ENCODE measurements around the gene PCBD1.

Gene PCBD1

DNA sequence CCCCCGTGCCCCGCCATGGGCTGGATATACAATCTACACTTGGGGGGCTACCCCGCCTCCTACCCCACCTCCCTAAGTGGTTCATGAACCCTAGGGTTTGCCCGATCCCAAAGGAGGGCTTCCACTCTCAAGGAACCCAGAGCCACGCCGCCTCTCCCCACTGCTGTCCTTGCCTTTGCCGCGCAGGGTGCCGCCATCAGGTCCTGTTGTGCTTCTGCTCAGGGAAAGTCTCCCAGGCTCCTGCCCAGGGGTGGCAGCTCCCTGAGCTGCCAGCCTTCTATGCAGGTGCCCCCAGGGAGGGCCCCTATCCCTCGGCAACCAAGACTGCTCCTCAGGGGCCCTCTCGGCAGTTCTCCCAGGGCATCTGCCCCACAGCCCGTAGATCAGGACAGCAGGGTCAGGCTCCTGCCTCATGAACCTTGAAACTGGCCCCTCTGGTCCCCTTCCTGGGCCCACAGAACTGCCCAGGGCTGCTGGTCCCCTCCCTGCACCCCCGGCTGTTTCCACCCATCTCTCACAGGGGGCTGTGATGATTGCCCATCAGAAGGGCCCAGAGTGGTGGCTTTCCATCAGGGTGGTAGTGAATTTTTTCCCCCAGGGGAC lies 13.0 kb upstream of the PCBD1 start:
- DNase-seq, result no peak

DNA sequence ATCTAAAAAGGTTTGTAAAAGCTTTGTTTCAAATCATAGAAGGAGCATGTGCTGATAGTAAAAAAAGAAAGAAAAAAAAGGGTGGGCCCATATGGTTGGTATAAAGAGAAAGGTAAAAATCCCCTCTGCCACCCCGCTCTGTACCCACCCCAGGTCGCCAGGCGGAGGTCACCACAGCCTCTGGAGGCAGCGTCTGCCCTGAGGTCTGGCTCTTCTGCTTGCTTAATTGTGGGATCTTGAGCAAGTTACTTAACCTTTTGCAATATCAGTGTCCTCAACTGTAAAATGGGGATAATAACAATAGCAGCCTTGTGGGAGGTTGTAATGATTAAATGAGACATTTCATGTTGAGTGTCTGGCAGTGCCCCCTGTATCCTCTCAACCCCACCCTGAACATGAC lies 10.7 kb upstream of the PCBD1 start:
- DNase-seq, result no peak

DNA sequence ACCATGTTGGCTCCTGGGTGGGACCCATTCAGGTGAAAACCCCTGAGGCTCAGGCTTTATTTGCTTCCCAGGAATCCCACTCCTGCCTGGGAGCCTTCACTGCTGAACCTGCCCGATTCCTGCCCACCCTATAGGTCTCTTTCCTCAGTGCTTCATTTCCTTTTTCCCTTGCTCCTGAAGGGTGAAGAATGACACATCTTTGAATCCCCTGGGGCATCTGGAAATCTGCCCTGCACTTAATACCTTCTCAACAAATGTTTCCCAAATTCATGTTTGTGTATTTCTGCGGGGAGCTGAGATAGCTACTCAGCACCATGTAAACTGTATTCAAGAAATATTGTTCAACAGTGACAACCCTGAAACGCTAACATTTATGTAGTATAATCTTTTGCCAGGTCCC lies 10.3 kb upstream of the PCBD1 start:
- DNase-seq, result no peak

DNA sequence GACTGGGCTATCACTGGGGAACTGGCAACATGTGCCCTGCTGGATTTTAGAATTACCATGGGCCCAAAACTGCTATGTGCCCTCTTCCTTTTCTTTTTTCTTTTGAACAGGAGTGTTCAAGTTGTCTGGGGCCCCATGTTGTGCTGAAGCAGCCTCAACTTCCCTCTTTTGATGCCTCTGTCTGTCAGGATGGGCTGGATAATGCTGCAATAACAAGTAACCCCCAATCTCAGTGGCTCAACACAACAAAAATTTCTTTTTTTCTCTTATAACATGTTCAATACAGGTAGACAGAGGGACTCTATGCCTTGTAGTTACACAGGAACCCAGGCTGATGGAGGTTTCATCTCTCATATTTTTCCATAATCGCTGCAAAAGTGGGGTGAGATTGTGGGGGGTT lies 8.2 kb upstream of the PCBD1 start:
- no peak for DNase-seq

DNA sequence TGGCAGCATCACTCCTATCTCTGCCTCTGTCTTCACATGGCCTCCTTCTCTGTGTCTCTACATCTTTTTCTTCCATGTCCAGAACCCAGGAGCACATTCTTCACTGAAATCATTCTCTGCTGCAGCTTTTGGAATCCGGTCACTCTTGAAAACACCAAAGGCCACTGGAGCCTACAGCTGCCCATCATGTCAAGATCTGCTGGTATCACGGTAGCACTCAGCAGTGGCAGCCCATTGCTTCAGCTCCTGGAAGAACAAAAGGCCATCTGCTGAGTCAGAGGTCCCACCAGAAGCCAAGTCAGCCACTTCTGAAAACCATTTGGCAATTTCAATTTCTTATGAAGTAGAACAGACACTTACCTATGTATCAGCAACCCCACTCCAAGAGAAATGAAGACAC lies 6.1 kb upstream of the PCBD1 start:
- DNase-seq, result no peak

DNA sequence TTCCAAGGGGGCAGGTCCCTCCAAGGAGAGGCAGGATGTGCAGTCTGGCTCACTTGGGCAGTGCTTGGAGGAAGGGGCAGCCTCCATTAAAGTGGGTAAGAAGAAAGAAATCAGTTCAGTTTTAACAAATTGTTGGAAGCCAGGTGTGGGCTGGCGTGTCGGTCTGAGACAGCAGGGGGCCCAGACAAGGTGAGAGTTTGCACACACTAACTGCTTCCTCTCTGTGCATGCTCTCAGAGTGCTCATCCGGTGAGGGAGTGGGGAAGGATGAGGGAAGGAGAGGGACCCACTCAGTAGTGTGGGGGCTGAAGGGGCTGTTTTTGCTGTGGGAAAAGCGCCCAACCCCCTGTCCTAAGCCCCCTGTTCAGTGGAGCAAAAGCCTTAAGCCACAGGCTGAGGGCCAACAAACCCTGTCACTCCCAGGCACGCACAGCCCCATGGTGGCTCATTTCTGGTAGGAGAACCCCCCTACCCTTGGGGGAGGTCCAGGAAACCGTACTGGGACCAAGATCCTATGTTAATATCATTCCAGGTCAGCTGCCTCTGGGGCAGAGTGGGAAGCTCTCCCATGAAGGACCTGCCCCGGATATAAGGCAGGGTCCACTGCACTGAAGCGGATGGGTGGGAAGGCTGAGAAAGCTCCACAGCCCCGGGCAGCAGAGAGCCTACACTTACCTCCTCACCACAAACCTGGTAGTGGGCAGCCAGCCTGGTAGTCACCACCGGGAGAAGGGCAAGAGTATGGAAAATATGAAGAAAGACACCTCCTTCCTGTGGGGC lies 5.1 kb upstream of the PCBD1 start:
- no peak for DNase-seq

DNA sequence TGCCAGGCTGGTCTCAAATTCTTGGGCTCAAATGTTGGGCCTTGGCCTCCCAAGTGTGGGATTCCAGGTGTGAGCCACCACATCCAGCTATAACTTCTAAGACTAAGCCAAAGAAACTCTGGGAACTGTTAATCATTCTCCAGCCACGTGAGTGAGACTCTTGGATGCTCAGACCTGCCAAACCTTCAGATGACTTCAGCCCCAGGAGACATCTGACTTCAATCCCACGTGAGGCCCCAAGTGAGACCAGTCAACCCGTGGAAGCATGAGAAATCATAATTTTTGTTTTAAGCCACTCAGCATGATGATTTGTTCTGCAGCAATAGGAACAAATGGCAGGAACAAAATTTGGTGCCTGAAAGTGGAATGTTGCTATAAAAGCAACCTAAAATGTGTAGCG lies 4.3 kb upstream of the PCBD1 start:
- DNase-seq, result no peak

DNA sequence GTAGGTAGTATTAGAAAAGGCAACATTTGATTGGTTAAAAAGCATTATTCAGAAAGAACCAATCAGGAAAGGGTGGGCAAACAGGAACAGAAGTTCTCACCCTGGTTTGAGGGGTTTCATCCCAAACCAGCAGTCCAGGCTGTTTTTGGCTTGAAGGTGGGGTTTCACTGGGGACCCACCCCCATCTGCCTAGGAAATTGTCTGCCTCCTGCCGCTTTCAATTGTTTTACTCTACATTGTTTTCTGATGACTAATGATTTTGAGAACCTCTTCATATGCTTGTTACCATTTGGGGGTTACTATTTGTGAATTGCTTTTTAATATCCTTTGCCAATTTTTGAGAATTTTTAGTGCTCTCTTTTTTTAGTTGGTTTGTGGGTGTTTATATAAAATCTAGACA lies 3.3 kb upstream of the PCBD1 start:
- no peak for DNase-seq

DNA sequence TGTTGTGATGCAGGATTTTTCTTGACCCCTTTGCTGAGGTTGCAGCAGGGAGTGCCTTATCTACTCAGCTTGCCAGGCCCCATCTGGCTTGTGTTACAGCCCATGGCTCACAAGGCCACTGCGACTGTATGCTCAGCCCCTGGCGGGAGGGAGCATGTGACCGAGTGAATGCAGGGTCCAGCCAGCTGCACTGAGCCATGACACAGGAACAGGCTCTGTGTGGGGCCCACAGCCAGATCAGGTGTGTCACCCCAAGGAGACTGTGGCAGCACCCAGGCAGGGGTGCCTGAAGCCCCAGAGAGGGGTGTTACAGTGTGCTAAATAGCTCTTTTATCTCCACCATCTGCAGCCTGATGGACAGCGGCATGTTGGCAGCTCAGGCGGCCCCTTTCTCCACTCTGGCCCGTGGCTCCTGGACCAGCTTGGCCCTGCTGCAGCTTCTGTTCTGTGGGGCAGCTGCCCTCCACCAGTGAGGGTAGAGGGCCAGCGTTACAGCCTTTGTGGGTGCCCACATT lies 2.6 kb upstream of the PCBD1 start:
- no peak for DNase-seq

DNA sequence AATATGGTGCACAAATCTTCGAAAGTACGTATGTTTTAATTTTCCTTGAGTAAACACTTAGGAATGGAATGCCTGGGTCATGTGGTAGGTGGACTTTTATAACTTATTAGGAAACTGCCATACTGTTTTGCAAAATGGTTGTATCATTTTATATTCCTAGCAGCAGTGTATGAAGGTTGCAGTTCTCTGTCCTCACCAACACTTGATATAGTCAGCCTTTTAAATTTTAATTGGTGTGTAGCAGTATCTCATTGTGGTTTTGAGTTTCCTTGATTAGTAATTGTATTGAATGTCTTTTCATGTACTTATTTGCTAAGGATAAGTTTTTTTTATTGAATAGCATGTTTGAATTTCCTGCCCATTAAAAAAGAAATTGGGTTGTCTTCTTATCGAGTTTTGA lies 926 bp upstream of the PCBD1 start:
- no peak for DNase-seq

DNA sequence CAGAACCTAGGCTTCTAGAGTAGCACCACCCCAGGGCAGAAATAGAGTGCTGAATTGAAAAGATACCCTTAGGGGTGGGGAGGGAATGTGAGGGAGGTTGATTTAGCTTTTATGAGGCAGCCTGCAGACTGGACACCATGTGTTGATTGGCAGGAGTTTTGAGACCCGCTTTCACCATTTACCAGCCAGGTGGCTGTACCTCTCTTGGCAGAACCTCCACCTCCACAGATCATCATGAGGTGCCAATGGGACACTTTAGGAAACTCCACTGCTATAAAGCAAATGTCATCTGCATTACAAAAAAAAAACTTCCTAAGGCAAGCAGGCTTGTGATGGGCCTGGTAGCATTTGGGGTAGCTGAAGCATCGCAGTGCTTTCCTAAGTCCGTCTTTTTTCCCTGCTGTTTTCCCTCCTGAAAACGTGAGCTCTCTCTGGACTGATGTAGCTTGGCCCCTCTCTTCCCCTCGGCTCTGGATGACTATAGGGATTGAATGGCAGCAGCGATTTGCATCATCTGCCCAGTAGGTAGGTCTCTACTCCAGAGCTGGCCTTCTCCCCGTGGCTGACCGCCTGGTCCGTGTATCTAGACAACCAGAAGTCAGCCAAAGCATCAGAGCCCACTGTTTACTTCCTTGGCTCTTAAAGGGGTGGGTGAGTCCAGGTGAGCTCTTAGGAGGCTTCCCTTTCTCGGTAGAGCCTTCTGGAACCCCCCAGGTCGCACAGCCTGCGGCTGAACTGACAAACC lies 1.3 kb downstream of the PCBD1 start:
- no peak for DNase-seq

DNA sequence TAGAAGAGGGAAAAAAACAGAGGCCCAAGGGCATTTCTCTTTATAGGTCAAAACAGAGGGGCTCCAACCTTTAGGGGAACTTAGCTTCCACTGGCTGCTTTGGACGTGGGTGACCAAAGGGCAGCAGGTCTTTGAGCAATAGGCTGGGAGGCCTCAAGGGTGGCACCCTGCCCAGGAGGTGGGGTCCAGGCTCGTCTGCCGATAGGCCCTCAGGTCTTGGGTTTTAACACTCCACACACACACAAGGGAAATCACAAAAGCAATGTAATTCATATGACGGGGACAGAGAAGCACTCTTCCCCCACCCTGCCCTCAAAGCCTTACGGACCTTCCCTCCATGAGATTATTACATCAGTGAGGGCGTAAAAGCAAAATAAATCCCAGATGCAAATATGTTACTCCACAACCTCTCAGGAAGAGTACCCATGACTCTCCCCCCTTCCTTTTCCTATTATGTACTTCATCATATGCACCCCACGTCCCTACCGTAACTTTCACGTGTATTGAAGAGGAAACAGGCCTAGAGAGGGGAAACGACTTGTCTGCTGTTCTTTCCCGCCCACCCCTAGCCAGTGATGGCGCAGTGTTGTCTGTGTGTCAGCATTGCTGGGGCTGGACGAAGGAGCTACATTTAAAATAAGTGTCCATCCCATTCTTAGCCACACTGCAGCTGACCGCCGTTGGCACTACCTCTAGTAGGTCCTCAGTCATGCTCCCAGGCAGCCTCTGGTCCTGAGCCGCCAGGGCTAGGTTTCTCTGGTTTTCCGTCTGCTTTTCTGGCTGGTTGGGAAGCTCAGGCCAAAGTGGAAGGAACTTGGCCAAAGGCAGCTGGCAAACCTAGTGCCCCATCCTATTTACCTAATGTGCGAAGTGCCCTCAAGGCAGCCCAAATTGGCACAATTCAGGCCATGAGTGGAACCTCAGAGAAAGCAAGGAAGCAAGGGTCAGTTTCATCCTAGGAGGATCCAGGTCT lies 2.1 kb downstream of the PCBD1 start:
- DNase-seq, result no peak

DNA sequence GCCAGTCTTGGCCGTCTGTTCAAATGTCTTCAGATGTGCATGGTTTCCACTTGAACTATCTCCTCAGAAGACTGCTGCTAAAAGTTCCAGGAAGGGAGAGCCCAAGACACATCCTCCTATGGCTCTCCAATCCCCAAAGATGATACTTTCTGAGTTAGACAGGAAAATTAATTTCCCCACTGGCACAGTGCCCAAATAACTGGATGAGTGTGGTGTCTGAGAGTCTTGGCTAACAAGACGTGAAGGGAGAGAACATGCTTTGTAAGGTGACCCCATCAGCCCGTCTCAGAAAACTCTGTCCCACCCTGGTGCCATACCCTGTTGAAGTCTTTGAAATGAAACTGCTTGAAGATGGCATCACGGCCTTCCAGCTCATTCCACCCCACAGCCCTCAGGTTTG lies 2.9 kb downstream of the PCBD1 start:
- DNase-seq, result no peak

DNA sequence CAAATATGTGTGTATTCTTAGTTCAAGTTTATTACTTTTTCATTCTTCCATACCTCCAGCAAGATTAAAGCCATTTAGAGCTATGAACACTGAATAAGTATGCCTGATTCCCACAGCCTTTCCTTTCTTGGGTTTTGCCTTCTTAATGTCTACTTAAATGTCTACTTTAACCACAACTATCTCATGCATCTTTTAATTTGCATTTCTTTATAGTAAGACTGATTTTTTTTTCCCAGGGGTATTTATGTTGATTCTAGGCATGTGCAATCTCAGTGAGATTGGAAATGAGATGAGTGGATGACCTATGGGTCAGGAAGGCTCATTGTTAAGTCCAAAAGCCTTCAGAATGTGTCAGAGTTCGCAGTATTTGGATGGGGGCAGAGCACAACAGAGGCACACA lies 3.6 kb downstream of the PCBD1 start:
- DNase-seq, result no peak

DNA sequence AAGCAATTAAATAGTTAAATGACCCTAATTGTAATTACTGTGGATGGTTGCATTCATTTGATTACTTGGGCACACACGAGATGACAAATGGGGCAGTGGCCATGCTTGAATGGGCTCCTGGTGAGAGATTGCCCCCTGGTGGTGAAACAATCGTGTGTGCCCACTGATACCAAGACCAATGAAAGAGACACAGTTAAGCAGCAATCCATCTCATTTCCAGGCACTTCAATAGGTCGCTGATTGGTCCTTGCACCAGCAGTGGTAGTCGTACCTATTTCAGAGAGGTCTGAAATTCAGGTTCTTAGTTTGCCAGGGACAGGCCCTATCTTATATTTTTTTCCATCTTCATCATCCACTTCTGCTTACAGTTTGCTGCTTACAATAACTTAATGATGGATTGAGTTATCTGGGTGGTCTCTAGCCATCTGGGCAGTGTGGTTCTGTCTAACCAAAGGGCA lies 8.3 kb downstream of the PCBD1 start:
- peak; percentile 51 for DNase-seq

DNA sequence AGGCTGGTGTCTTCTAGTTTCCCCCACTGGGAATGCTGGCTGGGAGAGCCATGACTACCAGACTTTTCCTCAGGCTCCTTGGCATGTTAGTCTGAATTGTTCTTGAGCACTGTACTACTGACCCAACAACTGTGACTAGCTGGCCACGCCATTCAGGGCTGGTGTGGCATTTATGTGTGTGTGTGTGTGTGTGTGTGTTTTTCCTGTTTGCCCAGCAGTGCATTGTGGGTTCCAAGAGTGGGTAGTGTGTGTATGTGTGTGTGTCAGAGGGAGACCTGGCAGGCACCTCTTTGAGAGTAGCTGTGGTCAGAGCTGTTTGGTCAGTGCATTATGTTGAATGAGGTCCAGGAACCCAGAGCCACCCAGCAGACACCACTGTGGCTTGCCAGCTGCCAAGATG lies 9.2 kb downstream of the PCBD1 start:
- DNase-seq, result no peak

DNA sequence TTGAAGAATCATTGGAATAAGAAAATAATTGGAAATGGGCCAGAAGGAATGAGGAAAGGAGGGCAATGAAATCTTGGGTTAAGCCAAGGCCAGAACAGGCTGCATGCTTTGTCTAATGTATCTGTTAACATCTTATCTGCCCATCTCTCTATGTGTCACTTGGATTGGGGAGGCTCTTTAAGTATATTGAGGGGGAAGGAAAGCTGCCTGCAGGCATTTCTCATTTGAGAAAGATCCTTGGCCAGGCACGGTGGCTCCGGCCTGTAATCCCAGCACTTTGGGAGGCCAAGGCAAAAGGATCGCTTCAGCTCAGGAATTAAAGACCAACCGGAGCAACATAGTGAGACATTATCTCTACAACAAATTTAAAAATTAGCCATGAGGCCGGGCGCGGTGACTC lies 14.3 kb downstream of the PCBD1 start:
- no peak for DNase-seq

DNA sequence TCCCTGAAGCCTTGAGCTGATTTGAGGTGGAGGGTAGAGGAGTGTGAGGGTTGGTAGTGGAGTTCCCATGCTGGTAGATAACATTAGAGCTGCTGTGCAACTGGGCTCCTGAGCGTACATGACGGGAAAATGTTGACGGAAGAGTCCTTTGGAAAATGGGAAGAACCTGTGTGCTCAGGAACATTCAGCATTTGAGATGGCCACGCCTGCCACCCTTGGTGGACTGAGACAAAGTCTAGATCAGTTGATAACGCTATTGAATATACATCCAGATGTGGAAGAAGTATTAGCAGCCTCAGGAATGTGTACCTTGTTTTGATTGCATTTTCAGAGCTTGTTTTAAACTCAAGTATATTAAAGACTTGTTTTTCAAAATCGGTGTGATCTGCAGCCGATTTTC lies 16.1 kb downstream of the PCBD1 start:
- DNase-seq, result no peak

DNA sequence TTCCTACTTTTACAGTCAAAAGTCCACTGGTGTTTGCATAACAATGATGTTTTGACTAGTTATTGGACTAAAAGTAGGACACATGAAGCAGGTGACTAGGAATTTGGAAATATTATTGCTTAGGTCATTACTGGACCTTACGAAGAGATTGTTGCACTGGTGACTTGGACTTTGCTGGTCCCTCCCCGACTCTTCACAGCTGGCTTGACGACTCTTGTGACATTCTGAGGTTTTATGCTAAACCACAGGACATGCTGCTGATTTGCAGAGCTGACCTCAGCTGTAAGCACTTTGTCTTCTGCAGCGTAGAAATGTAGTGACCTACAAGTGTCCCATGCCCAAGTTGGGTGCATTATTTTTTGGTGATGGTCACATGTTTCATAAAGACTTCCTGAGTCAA lies 21.9 kb downstream of the PCBD1 start:
- no peak for DNase-seq

DNA sequence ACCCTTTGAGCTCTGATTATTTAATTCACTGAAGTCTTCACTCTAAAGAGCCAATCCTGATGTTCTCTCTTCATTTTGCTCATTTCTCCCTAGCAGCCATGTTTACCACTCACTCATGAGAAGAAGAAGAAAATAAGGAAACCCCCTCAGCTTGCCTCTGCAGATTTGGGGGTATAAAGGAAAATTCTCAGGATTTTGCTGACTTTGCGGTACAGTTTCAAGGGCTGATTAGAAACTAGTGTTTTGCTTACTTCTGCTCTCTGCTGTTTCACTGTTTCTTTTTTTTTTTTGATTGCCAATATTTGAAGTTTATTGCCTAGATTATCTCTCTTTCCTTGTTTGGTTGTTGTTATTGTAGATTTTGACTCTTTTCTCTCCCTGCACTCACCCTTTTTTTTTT lies 23.4 kb downstream of the PCBD1 start:
- no peak for DNase-seq

DNA sequence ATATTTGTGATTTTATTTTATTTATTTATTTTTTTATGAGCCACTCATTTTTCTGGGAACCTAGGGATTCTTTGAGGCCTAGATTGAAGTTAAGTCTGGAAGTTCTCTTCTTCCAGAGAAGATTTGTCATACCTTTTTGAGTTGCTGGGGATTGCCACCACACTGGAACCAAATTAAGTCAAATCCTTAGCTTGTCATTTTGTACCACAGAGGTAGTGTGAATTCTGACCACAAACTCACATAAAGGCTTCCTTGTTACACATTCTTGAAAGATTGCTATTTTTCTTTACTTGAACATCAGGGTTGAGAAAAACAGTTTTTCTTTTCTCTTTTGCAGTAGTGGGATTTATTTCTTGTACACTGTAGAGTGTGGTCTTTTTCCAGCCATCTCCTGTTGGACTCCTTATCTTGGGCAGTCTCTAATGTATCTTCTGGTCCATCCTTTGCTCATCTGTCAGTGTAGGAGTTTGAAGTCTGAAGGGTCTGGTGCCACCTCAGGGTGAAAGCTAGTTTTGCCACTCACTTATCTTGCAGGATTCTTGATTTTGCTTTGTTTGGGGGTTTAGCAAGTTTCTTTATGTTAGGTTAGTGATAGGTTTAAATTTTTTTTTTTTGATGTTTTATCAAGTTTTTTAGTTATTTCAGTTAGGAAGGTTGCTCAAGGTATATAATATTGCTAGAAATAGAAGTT lies 24.8 kb downstream of the PCBD1 start:
- no peak for DNase-seq

Measured in NCI-H748 treated with DMSO at 0.1 percent for 48 hours (cell line).